ENCODE measurements around the gene ADAM8. TPM values are rescaled to one million over a fixed set of nuclear protein-coding genes. Genes with fewer than 3 reads are reported as not detected.
"Not testable (repeated sequence)": the region's sequence is repeated elsewhere in the genome, so short reads cannot be mapped to it uniquely, and the experiment has no call there.

ADAM8 gene
- total and polyA plus RNA-seq, 12 donors = 0.61 to 7.7 (median 3.8) TPM

GRCh38 chr10:133268532-133268931, 8.1 kb downstream of the ADAM8 start:
- no peaks in the 10 kb centered on the region for H3K4me1 ChIP-seq (replicated peaks in 1 of 2)
- no peak overlapping the region for H3K27ac ChIP-seq
- no peak for DNase-seq
- TF ChIP-seq POLR2A (IDR thresholded peaks at IDR 0.05) (no peak), CTCF (IDR thresholded peaks at IDR 0.05) (no peak)
- H3K36me3 ChIP-seq (replicated peaks in 1 of 2) = no peaks in the 10 kb centered on the region
- no peak overlapping the region for H3K4me3 ChIP-seq
- H3K27me3 ChIP-seq = no peaks in the 10 kb centered on the region
- intact Hi-C loops (cut with DNase I) = no loop called here
- no peaks in the 10 kb centered on the region for H3K9me3 ChIP-seq (replicated peaks in 1 of 3)
- 80 to 93% (median 92%) methylated on average over 3 to 22 of the region's 22 CpGs for WGBS, 4 donors

- DNase-seq = no peak
- TF ChIP-seq POLR2A (IDR thresholded peaks at IDR 0.05) (no peak), CTCF (IDR thresholded peaks at IDR 0.05) (no peak)
- no peaks in the 10 kb centered on the region for H3K4me1 ChIP-seq (replicated peaks in 1 of 2)
- intact Hi-C loops (cut with DNase I) = no loop called here
- H3K36me3 ChIP-seq (replicated peaks in 1 of 2) = no peaks in the 10 kb centered on the region
- no peak overlapping the region for H3K4me3 ChIP-seq
- H3K27ac ChIP-seq = no peak overlapping the region
- no peaks in the 10 kb centered on the region for H3K27me3 ChIP-seq
- 87 to 96% (median 91%) methylated on average over 10 to 22 of the region's 22 CpGs for WGBS, 4 donors
- H3K9me3 ChIP-seq (replicated peaks in 1 of 3) = no peaks in the 10 kb centered on the region
Observed at GRCh38 chr10:133267829-133268228, 8.8 kb downstream of the ADAM8 start.

GRCh38 chr10:133267293-133267692, 9.4 kb downstream of the ADAM8 start:
- no peaks in the 10 kb centered on the region for H3K27me3 ChIP-seq
- peaks cover 0 to 3% of the 10 kb centered on the region in 2 donors for H3K4me1 ChIP-seq (replicated peaks in 1 of 2)
- no peak for DNase-seq
- H3K27ac ChIP-seq = no peak overlapping the region
- 60 to 97% (median 84%) methylated on average over 1 to 14 of the region's 14 CpGs for WGBS, 4 donors
- no peak for TF ChIP-seq CTCF (IDR thresholded peaks at IDR 0.05)
- no peak for TF ChIP-seq POLR2A (IDR thresholded peaks at IDR 0.05)
- no peaks in the 10 kb centered on the region for H3K9me3 ChIP-seq (replicated peaks in 1 of 3)
- intact Hi-C loops (cut with DNase I) = no loop called here
- no peak overlapping the region for H3K4me3 ChIP-seq
- no peaks in the 10 kb centered on the region for H3K36me3 ChIP-seq (replicated peaks in 1 of 2)

GRCh38 chr10:133266056-133266795, 10.4 kb downstream of the ADAM8 start:
- no peaks in the 10 kb centered on the region for H3K27me3 ChIP-seq
- TF ChIP-seq CTCF (IDR thresholded peaks at IDR 0.05) = no peak
- intact Hi-C loops (cut with DNase I) = no loop called here
- 89 to 96% (median 94%) methylated on average over 16 to 21 of the region's 21 CpGs for WGBS, 4 donors
- H3K9me3 ChIP-seq (replicated peaks in 1 of 3) = no peaks in the 10 kb centered on the region
- no peaks in the 10 kb centered on the region for H3K36me3 ChIP-seq (replicated peaks in 1 of 2)
- DNase-seq = no peak
- no peak overlapping the region for H3K4me3 ChIP-seq
- peaks cover 0 to 7% of the 10 kb centered on the region in 2 donors for H3K4me1 ChIP-seq (replicated peaks in 1 of 2)
- no peak overlapping the region for H3K27ac ChIP-seq

- H3K9me3 ChIP-seq (replicated peaks in 1 of 3); H3K27ac ChIP-seq; H3K27me3 ChIP-seq; H3K36me3 ChIP-seq (replicated peaks in 1 of 2); DNase-seq; H3K4me3 ChIP-seq; intact Hi-C loops (cut with DNase I): not testable (repeated sequence)
- peaks cover 0 to 14% of the 10 kb centered on the region in 2 donors for H3K4me1 ChIP-seq (replicated peaks in 1 of 2)
- WGBS, 4 donors = 75 to 88% (median 83%) methylated on average over 8 to 10 of the region's 10 CpGs
Observed at GRCh38 chr10:133265052-133265451, 11.6 kb downstream of the ADAM8 start.
